SK-N-SH (cell line): ENCODE results near the gene IGFBP3. TPM values are rescaled to one million over a fixed set of nuclear protein-coding genes. Genes with fewer than 3 reads are reported as not detected.

Experiments used
- CTCF ChIA-PET: fragments of 300-600, 350-600 bp; formaldehyde crosslinking; extraction: SDS; loops from one replicate; lab custom pipeline; 2021; lab: Yijun Ruan, JAX
- POLR2A ChIA-PET: fragments of 350-600 bp; sonication (Branson Sonifier 250); formaldehyde crosslinking; extraction: SDS; loops from one replicate; lab custom pipeline; 2020; ENCODE audit warnings: antibody characterized with exemption, inconsistent platforms; lab: Yijun Ruan, JAX
- DNase-seq: peaks from one replicate; pipeline ENCODE4 v3.0.0; 2012
- H2AFZ ChIP-seq: fragments of 200-600 bp; sonication (generic); 2 replicates; pipeline ENCODE4 v1.8.1; 2016; ENCODE audit warnings: antibody characterized with exemption, mild to moderate bottlenecking, low read depth
- H3F3A ChIP-seq: fragments of 200-600 bp; sonication (generic); replicated peaks from 2 replicates; pipeline ENCODE3; 2016; ENCODE audit warnings: antibody characterized with exemption, mild to moderate bottlenecking; ENCODE audit not compliant: insufficient read depth
- H3K27ac ChIP-seq, 2 experiments: fragments of 200-500 bp in 1 of 2; fragments of 200-600 bp in 1 of 2; sonication (Bioruptor generic) in 1 of 2; sonication (generic), shearing (Covaris generic) in 1 of 2; 2 replicates each; pipeline versions ENCODE4 v1.5.1 to v1.6.1; 2014 to 2016; ENCODE audit warnings: low read depth in 2 of 2, inconsistent platforms in 1 of 2, low read length in 1 of 2, mild to moderate bottlenecking in 1 of 2, mixed read lengths in 1 of 2
- H3K27me3 ChIP-seq: fragments of 200-600 bp; sonication (generic), shearing (Covaris generic); 2 replicates; pipeline ENCODE4 v1.6.1; 2016; ENCODE audit warnings: mixed run types; ENCODE audit not compliant: insufficient read depth
- H3K36me3 ChIP-seq, 2 experiments: fragments of 200-500 bp in 1 of 2; fragments of 200-600 bp in 1 of 2; sonication (Bioruptor generic) in 1 of 2; sonication (generic) in 1 of 2; replicated peaks in 1 of 2; 2 replicates each; pipeline versions ENCODE3 to v1.5.1; 2014 to 2016; ENCODE audit warnings: low read length in 1 of 2, mild to moderate bottlenecking in 1 of 2; ENCODE audit not compliant: insufficient read depth in 2 of 2, control insufficient read depth in 1 of 2
- H3K4me1 ChIP-seq, 2 experiments: fragments of 200-500 bp in 1 of 2; fragments of 200-600 bp in 1 of 2; sonication (Bioruptor generic) in 1 of 2; sonication (generic), shearing (Covaris generic) in 1 of 2; 2 replicates each; pipeline versions ENCODE4 v1.5.1 to v1.6.1; 2014 to 2016; ENCODE audit warnings: low read depth in 1 of 2, low read length in 1 of 2, mixed run types in 1 of 2; ENCODE audit not compliant: insufficient read depth in 2 of 2, control insufficient read depth in 1 of 2
- H3K4me2 ChIP-seq: fragments of 200-600 bp; sonication (generic), shearing (Covaris generic); 2 replicates; pipeline ENCODE4 v1.6.1; 2017; ENCODE audit warnings: mixed run types
- H3K4me3 ChIP-seq, 2 experiments: fragments of 200-500 bp in 1 of 2; fragments of 200-600 bp in 1 of 2; sonication (Bioruptor generic) in 1 of 2; sonication (generic), shearing (Covaris generic) in 1 of 2; 2 replicates each; pipeline versions ENCODE4 v1.5.1 to v1.8.1; 2014 to 2016; ENCODE audit warnings: low read depth in 2 of 2, inconsistent platforms in 1 of 2, low read length in 1 of 2, mild to moderate bottlenecking in 1 of 2, mixed read lengths in 1 of 2, moderate library complexity in 1 of 2
- H3K79me2 ChIP-seq: fragments of 200-600 bp; sonication (generic); 2 replicates; pipeline ENCODE4 v1.8.1; 2017; ENCODE audit warnings: mild to moderate bottlenecking; ENCODE audit not compliant: insufficient read depth
- H3K9ac ChIP-seq: fragments of 200-600 bp; sonication (generic); 2 replicates; pipeline ENCODE4 v1.6.1; 2017; ENCODE audit warnings: mixed run types
- H3K9me2 ChIP-seq: fragments of 200-600 bp; sonication (generic); 2 replicates; pipeline ENCODE4 v1.6.1; 2017; ENCODE audit warnings: mixed run types
- H3K9me3 ChIP-seq: fragments of 200-600 bp; sonication (generic); 2 replicates; pipeline ENCODE4 v1.6.1; 2017; ENCODE audit warnings: mixed run types, mild to moderate bottlenecking, moderate library complexity
- H4K20me1 ChIP-seq: fragments of 200-600 bp; sonication (generic); 2 replicates; pipeline ENCODE4 v1.6.1; 2017; ENCODE audit warnings: mild to moderate bottlenecking, mixed run types; ENCODE audit not compliant: insufficient read depth
- CHD2 ChIP-seq: fragments of 150-350 bp; IDR thresholded peaks from 2 replicates; pipeline ENCODE4 v1.6.1; 2018; ENCODE audit warnings: low read length; ENCODE audit not compliant: partially characterized antibody
- EP300 ChIP-seq, 2 experiments: IDR thresholded peaks; 2 replicates each; pipeline versions ENCODE4 v1.4.0 to v1.6.1; 2012; ENCODE audit warnings: borderline replicate concordance in 1 of 2, low read depth in 1 of 2, low read length in 1 of 2
- EZH2phosphoT487 ChIP-seq: fragments of 200-600 bp; sonication (generic); IDR thresholded peaks from 2 replicates; pipeline ENCODE4 v1.6.1; 2017; ENCODE audit warnings: low read depth, mixed run types, mild to moderate bottlenecking, antibody characterized with exemption, moderate library complexity, borderline replicate concordance
- FOSL2 ChIP-seq: IDR thresholded peaks from 2 replicates; pipeline ENCODE4 v1.4.0; 2012; ENCODE audit warnings: low read depth, mild to moderate bottlenecking, moderate library complexity, borderline replicate concordance
- FOXJ3 ChIP-seq: sonication (generic); formaldehyde crosslinking; IDR thresholded peaks from 2 replicates; pipeline ENCODE4 v1.5.1; 2020; ENCODE audit warnings: mild to moderate bottlenecking, missing genetic modification reagents
- FOXM1 ChIP-seq: IDR thresholded peaks from 2 replicates; pipeline ENCODE4 v1.4.0; 2012; ENCODE audit warnings: low read depth, mild to moderate bottlenecking
- GABPA ChIP-seq: IDR thresholded peaks from 2 replicates; pipeline ENCODE4 v1.4.0; 2012; ENCODE audit warnings: low read depth, mild to moderate bottlenecking
- JUND ChIP-seq: IDR thresholded peaks from 2 replicates; pipeline ENCODE4 v1.4.0; 2012
- MXI1 ChIP-seq: IDR thresholded peaks from 2 replicates; pipeline ENCODE4 v1.6.1; 2012; ENCODE audit warnings: mild to moderate bottlenecking, low read depth, low read length, improper control_type of control experiment
- NFIC ChIP-seq: IDR thresholded peaks from 2 replicates; pipeline ENCODE4 v1.4.0; 2012; ENCODE audit warnings: borderline replicate concordance
- RAD21 ChIP-seq: IDR thresholded peaks from 2 replicates; pipeline ENCODE4 v1.6.1; 2012; ENCODE audit warnings: mild to moderate bottlenecking, low read length
- RCOR1 ChIP-seq: fragments of 150-350 bp; IDR thresholded peaks from 2 replicates; pipeline ENCODE4 v1.6.1; 2017; ENCODE audit warnings: antibody characterized with exemption, low read length
- RFX5 ChIP-seq: IDR thresholded peaks from 2 replicates; pipeline ENCODE4 v1.6.1; 2012; ENCODE audit warnings: mild to moderate bottlenecking, improper control_type of control experiment, low read length
- RXRA ChIP-seq: IDR thresholded peaks from 2 replicates; pipeline ENCODE4 v1.4.0; 2012; ENCODE audit warnings: low read depth, mild to moderate bottlenecking, borderline replicate concordance
- TCF12 ChIP-seq: IDR thresholded peaks from 2 replicates; pipeline ENCODE4 v1.4.0; 2012
- WGBS: methylation state at CpG from one replicate; pipeline ENCODE4 v1.1.6; 2017; ENCODE audit warnings: low lambda C conversion rate; 5-methylcytosine and 5-hydroxymethylcytosine counted together
- polyA plus RNA-seq, 3 experiments: library from polyadenylated mRNA; depleted of rRNA; stranded (reverse); fragments of >200 nt; gene quantifications; 2 replicates each; pipeline ENCODE4 v1.2.3, GENCODE V29; 2012
- TF ChIP-seq, protein P1 (sequence below): fragments of 150-350 bp; IDR thresholded peaks from 2 replicates; pipeline ENCODE4 v1.6.1; 2016; ENCODE audit warnings: mild to moderate bottlenecking, low read depth, low read length
- TF ChIP-seq, protein P2 (sequence below): fragments of 200-600 bp; sonication (generic); IDR thresholded peaks from 2 replicates; pipeline ENCODE4 v1.6.1; 2017; ENCODE audit warnings: antibody characterized with exemption, mild to moderate bottlenecking, moderate library complexity
- TF ChIP-seq, protein P3 (sequence below): IDR thresholded peaks from 2 replicates; pipeline ENCODE4 v1.6.1; 2012; ENCODE audit warnings: mild to moderate bottlenecking, low read depth, low read length, moderate library complexity
- TF ChIP-seq, protein P4 (sequence below): IDR thresholded peaks from 2 replicates; pipeline ENCODE4; 2012
- TF ChIP-seq, protein P5 (sequence below): IDR thresholded peaks from 2 replicates; pipeline ENCODE4 v1.4.0; 2012; ENCODE audit warnings: low read depth, borderline replicate concordance

The IGFBP3 gene
- polyA plus RNA-seq, 1 of the 3 experiments (the other 2 are of a cell fraction), result 51.2 TPM

DNA sequence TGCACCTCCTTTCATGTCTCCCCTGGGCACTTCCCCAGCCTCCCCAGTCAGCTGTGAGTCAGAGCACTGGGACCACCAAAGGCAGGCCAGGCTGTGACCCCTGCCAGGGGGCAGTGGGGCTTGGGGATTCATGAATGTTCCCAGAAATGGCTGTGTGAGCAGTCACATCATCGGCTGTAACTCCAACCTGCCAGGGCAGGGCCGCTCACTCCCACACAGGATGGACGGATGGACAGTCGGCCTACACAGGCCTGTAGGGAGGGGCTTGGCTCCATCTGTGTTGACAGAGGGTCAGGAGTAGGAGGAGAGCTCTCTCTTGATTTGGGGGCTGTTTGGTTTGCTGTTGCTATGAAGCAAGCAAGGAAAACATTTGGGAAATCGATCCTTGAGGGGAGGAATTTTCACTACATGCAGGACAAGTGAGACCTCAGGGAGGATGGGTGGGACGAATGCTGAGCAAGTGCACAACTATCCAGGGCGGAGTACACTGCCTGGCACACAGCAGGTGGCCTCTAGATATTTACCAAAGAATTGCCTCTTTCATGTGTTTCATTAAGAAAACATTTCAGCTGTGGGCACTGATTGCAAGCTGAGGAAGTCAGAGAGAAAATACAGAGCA is 35.7 kb downstream of the IGFBP3 start:
- Histone ChIP-seq H3K79me2 (no peaks in the 10 kb centered on the region), H3K27ac (no peak overlapping the region), H3K4me1 (peaks cover 0 to 8% of the 10 kb centered on the region in 2 experiments; a peak in 1 of 4 replicates), H3K4me2 (no peak overlapping the region), H2AFZ (no peak overlapping the region), H3K9me2 (no peaks in the 10 kb centered on the region), H3K4me3 (no peak overlapping the region), H3K36me3 (no peaks in the 10 kb centered on the region), H3K9me3 (no peaks in the 10 kb centered on the region), H3K27me3 (peaks cover 7% of the 10 kb centered on the region; the same call in 1 of the 2 replicates), H4K20me1 (no peaks in the 10 kb centered on the region), H3K9ac (no peak overlapping the region), H3F3A (no peaks in the 10 kb centered on the region)
- WGBS, result 60% methylated on average over 5 of the region's 7 CpGs
- CTCF ChIA-PET, result interaction anchor here (0.5 to 2.4 kb wide), 5 partner anchors 16 to 1294 kb away, joined by 3 to 6 read pairs (median 4); no protein-coding TSS in a partner anchor
- POLR2A ChIA-PET, result no interaction called here
- DNase-seq, result no peak
- no peak for TF ChIP-seq RXRA
- no peak for TF ChIP-seq CHD2
- TF ChIP-seq RFX5, result no peak
- no peak for TF ChIP-seq GABPA
- no peak for TF ChIP-seq JUND
- no peak for TF ChIP-seq TCF12
- TF ChIP-seq FOXM1, result no peak
- no peak for TF ChIP-seq FOXJ3 (CRISPR knock-in tag)
- TF ChIP-seq FOSL2, result no peak
- TF ChIP-seq EZH2phosphoT487, result no peak
- no peak for TF ChIP-seq RAD21
- TF ChIP-seq, protein P1, sequence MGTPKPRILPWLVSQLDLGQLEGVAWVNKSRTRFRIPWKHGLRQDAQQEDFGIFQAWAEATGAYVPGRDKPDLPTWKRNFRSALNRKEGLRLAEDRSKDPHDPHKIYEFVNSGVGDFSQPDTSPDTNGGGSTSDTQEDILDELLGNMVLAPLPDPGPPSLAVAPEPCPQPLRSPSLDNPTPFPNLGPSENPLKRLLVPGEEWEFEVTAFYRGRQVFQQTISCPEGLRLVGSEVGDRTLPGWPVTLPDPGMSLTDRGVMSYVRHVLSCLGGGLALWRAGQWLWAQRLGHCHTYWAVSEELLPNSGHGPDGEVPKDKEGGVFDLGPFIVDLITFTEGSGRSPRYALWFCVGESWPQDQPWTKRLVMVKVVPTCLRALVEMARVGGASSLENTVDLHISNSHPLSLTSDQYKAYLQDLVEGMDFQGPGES, result no peak
- TF ChIP-seq, protein P2, sequence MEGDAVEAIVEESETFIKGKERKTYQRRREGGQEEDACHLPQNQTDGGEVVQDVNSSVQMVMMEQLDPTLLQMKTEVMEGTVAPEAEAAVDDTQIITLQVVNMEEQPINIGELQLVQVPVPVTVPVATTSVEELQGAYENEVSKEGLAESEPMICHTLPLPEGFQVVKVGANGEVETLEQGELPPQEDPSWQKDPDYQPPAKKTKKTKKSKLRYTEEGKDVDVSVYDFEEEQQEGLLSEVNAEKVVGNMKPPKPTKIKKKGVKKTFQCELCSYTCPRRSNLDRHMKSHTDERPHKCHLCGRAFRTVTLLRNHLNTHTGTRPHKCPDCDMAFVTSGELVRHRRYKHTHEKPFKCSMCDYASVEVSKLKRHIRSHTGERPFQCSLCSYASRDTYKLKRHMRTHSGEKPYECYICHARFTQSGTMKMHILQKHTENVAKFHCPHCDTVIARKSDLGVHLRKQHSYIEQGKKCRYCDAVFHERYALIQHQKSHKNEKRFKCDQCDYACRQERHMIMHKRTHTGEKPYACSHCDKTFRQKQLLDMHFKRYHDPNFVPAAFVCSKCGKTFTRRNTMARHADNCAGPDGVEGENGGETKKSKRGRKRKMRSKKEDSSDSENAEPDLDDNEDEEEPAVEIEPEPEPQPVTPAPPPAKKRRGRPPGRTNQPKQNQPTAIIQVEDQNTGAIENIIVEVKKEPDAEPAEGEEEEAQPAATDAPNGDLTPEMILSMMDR, result no peak
- TF ChIP-seq RCOR1, result no peak
- TF ChIP-seq EP300 (IDR thresholded peaks at IDR 0.05; ENCODE audit: borderline replicate concordance in 1 of 2, low read depth in 1 of 2, low read length in 1 of 2), result no peak
- no peak for TF ChIP-seq NFIC
- TF ChIP-seq, protein P3, sequence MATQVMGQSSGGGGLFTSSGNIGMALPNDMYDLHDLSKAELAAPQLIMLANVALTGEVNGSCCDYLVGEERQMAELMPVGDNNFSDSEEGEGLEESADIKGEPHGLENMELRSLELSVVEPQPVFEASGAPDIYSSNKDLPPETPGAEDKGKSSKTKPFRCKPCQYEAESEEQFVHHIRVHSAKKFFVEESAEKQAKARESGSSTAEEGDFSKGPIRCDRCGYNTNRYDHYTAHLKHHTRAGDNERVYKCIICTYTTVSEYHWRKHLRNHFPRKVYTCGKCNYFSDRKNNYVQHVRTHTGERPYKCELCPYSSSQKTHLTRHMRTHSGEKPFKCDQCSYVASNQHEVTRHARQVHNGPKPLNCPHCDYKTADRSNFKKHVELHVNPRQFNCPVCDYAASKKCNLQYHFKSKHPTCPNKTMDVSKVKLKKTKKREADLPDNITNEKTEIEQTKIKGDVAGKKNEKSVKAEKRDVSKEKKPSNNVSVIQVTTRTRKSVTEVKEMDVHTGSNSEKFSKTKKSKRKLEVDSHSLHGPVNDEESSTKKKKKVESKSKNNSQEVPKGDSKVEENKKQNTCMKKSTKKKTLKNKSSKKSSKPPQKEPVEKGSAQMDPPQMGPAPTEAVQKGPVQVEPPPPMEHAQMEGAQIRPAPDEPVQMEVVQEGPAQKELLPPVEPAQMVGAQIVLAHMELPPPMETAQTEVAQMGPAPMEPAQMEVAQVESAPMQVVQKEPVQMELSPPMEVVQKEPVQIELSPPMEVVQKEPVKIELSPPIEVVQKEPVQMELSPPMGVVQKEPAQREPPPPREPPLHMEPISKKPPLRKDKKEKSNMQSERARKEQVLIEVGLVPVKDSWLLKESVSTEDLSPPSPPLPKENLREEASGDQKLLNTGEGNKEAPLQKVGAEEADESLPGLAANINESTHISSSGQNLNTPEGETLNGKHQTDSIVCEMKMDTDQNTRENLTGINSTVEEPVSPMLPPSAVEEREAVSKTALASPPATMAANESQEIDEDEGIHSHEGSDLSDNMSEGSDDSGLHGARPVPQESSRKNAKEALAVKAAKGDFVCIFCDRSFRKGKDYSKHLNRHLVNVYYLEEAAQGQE, result no peak
- TF ChIP-seq MXI1, result no peak
- TF ChIP-seq, protein P4, sequence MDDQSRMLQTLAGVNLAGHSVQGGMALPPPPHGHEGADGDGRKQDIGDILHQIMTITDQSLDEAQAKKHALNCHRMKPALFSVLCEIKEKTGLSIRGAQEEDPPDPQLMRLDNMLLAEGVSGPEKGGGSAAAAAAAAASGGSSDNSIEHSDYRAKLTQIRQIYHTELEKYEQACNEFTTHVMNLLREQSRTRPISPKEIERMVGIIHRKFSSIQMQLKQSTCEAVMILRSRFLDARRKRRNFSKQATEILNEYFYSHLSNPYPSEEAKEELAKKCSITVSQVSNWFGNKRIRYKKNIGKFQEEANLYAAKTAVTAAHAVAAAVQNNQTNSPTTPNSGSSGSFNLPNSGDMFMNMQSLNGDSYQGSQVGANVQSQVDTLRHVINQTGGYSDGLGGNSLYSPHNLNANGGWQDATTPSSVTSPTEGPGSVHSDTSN, result no peak
- TF ChIP-seq, protein P5, sequence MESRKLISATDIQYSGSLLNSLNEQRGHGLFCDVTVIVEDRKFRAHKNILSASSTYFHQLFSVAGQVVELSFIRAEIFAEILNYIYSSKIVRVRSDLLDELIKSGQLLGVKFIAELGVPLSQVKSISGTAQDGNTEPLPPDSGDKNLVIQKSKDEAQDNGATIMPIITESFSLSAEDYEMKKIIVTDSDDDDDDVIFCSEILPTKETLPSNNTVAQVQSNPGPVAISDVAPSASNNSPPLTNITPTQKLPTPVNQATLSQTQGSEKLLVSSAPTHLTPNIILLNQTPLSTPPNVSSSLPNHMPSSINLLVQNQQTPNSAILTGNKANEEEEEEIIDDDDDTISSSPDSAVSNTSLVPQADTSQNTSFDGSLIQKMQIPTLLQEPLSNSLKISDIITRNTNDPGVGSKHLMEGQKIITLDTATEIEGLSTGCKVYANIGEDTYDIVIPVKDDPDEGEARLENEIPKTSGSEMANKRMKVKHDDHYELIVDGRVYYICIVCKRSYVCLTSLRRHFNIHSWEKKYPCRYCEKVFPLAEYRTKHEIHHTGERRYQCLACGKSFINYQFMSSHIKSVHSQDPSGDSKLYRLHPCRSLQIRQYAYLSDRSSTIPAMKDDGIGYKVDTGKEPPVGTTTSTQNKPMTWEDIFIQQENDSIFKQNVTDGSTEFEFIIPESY, result no peak
